ENCODE results near the gene ZBTB21. TPM values are rescaled to one million over a fixed set of nuclear protein-coding genes. Genes with fewer than 3 reads are reported as not detected.

Gene ZBTB21
- total RNA-seq, 2 donors from 2014 or later, result 12.6 to 25.6 TPM

- DNase-seq (ENCODE audit: low spot score), result peak; percentile 48
- intact Hi-C loops (cut with DNase I), result no loop called here
These were observed 61.3 kb downstream of the ZBTB21 start for GRCh38 chr21:41948901-41949300.

- intact Hi-C loops (cut with DNase I), result no loop called here
- peak; percentile 72 for DNase-seq (ENCODE audit: low spot score)
These were observed 61.9 kb downstream of the ZBTB21 start for GRCh38 chr21:41948078-41948895.

GRCh38 chr21:41945982-41946381, 64.2 kb downstream of the ZBTB21 start:
- intact Hi-C loops (cut with DNase I), result no loop called here
- no peak for DNase-seq (ENCODE audit: low spot score)

- intact Hi-C loops (cut with DNase I), result no loop called here
- peak; percentile 62 for DNase-seq (ENCODE audit: low spot score)
These were observed 66.3 kb downstream of the ZBTB21 start for GRCh38 chr21:41943851-41944250.

GRCh38 chr21:41942457-41942856, 67.7 kb downstream of the ZBTB21 start:
- intact Hi-C loops (cut with DNase I), result no loop called here
- peak; percentile 19 for DNase-seq (ENCODE audit: low spot score)

- intact Hi-C loops (cut with DNase I), result no loop called here
- peak; percentile 48 for DNase-seq (ENCODE audit: low spot score)
These were observed 68.2 kb downstream of the ZBTB21 start for GRCh38 chr21:41941941-41942340.

- DNase-seq (ENCODE audit: low spot score), result peak; percentile 45
- intact Hi-C loops (cut with DNase I), result no loop called here
These were observed 69.7 kb downstream of the ZBTB21 start for GRCh38 chr21:41940431-41940830.

GRCh38 chr21:41939391-41939790, 70.8 kb downstream of the ZBTB21 start:
- intact Hi-C loops (cut with DNase I), result no loop called here
- peak; percentile 73 for DNase-seq (ENCODE audit: low spot score)

Other genes with a start within 250 kb of the ZBTB21 start
- 1 to 10 TPM in 1 of 2 donors, under 1 TPM in 1; 0.69 to 1.0 TPM for gene RIPK4, start 243.3 kb downstream of the ZBTB21 start, total RNA-seq
- 1 to 10 TPM; 2.9 to 5.0 TPM for gene PRDM15, start 131.0 kb downstream of the ZBTB21 start, total RNA-seq
- 10 to 100 TPM; 28.0 to 43.1 TPM for gene C2CD2, start 56.3 kb downstream of the ZBTB21 start, total RNA-seq
- gene UMODL1, start 61.0 kb upstream of the ZBTB21 start, total RNA-seq, result not detected
- 10 to 100 TPM; 11.8 to 12.4 TPM for gene ABCG1, start 208.8 kb upstream of the ZBTB21 start, total RNA-seq

All from posterior vena cava (tissue), 2 donors.